Ishikawa (cell line): ENCODE results near the gene PPDPF.

ENCODE experiments used
- CEBPB ChIP-seq: IDR thresholded peaks from 2 replicates; pipeline ENCODE4 v1.6.1; 2012
- CREB1 ChIP-seq: IDR thresholded peaks from 2 replicates; pipeline ENCODE4 v1.6.1; 2012; ENCODE audit warnings: low read depth
- EGR1 ChIP-seq: IDR thresholded peaks from 2 replicates; pipeline ENCODE4 v1.6.1; 2012
- EP300 ChIP-seq: IDR thresholded peaks from 2 replicates; pipeline ENCODE4 v1.6.1; 2012; ENCODE audit warnings: borderline replicate concordance
- FOXM1 ChIP-seq: IDR thresholded peaks from 2 replicates; pipeline ENCODE4 v1.6.1; 2012; ENCODE audit warnings: low read depth, borderline replicate concordance
- MAX ChIP-seq: IDR thresholded peaks from 2 replicates; pipeline ENCODE4 v1.6.1; 2012
- NFIC ChIP-seq: IDR thresholded peaks from 2 replicates; pipeline ENCODE4 v1.6.1; 2012
- RAD21 ChIP-seq: IDR thresholded peaks from 2 replicates; pipeline ENCODE4 v1.6.1; 2012; ENCODE audit warnings: low read depth
- REST ChIP-seq: IDR thresholded peaks from 2 replicates; pipeline ENCODE4 v1.6.1; 2012; ENCODE audit warnings: low read depth, mild to moderate bottlenecking
- TAF1 ChIP-seq: IDR thresholded peaks from 2 replicates; pipeline ENCODE4 v1.6.1; 2012; ENCODE audit warnings: low read depth, mild to moderate bottlenecking
- TCF12 ChIP-seq: IDR thresholded peaks from 2 replicates; pipeline ENCODE4 v1.6.1; 2012; ENCODE audit warnings: low read depth
- TEAD4 ChIP-seq: IDR thresholded peaks from 2 replicates; pipeline ENCODE4 v1.6.1; 2012
- USF1 ChIP-seq: IDR thresholded peaks from 2 replicates; pipeline ENCODE4 v1.6.1; 2012
- YY1 ChIP-seq: IDR thresholded peaks from 2 replicates; pipeline ENCODE4 v1.6.1; 2012; ENCODE audit warnings: low read depth
- ZBTB7A ChIP-seq: IDR thresholded peaks from 2 replicates; pipeline ENCODE4 v1.6.1; 2012; ENCODE audit warnings: low read depth

Gene PPDPF

GRCh38 chr20:63564036-63564810, 43.7 kb downstream of the PPDPF start:
- TF ChIP-seq FOXM1 (no peak), NFIC (no peak), MAX (no peak), CEBPB (no peak), USF1 (no peak), EGR1 (no peak), EP300 (no peak), TAF1 (no peak), TEAD4 (no peak), ZBTB7A (no peak), REST (no peak), CREB1 (no peak), RAD21 (no peak), TCF12 (no peak), YY1 (no peak)

GRCh38 chr20:63565021-63565698, 44.6 kb downstream of the PPDPF start:
- TF ChIP-seq ZBTB7A (no peak), TAF1 (no peak), USF1 (no peak), FOXM1 (no peak), EGR1 (no peak)

GRCh38 chr20:63565699-63566335, 45.3 kb downstream of the PPDPF start:
- TF ChIP-seq EGR1 = no peak
- no peak for TF ChIP-seq TAF1
- TF ChIP-seq NFIC = no peak
- no peak for TF ChIP-seq ZBTB7A
- TF ChIP-seq TEAD4 = no peak
- TF ChIP-seq USF1 = no peak
- TF ChIP-seq REST = no peak
- TF ChIP-seq MAX = no peak
- no peak for TF ChIP-seq CREB1
- no peak for TF ChIP-seq RAD21
- TF ChIP-seq CEBPB = no peak
- no peak for TF ChIP-seq TCF12
- no peak for TF ChIP-seq FOXM1
- TF ChIP-seq EP300 = no peak
- no peak for TF ChIP-seq YY1

- TF ChIP-seq NFIC (no peak), CEBPB (no peak), TAF1 (no peak), MAX (no peak), REST (no peak), YY1 (no peak), FOXM1 (no peak), EP300 (no peak), CREB1 (no peak), RAD21 (no peak)
Observed at GRCh38 chr20:63566395-63567135, 46.0 kb downstream of the PPDPF start.
